ENCODE measurements around the gene SNURF. TPM values are rescaled to one million over a fixed set of nuclear protein-coding genes. Genes with fewer than 3 reads are reported as not detected.

SNURF gene
- total RNA-seq, 3 donors from 2014 or later: 5.8 to 15.7 (median 12.1) TPM

DNA sequence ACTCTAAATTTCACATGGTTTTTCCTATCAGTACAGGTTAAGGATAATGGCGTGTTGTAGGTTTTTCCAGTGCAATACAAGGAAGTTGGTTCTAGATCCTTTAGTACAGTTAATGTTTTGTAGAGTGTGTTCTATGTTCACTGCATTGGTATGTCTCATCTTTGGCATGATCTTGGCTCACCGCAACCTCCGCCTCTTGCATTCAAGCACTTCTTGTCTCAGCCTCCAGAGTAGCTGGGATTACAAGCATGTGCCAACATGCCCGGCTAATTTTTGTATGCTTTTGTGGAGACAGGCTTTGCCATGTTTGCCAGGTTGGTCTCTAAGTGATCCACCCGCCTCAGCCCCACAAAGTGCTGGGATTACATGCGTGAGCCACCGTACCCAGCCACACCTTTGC, 30.4 kb downstream of the SNURF start:
- H3K9me3 ChIP-seq: peaks cover 24 to 84% of the 10 kb centered on the region in 2 donors
- intact Hi-C loops (cut with DNase I; ENCODE audit: low total_unique reads): no loop called here
- peaks cover 11% of the 10 kb centered on the region for H3K36me3 ChIP-seq
- no peak overlapping the region for H3K27ac ChIP-seq
- TF ChIP-seq POLR2AphosphoS5 (IDR thresholded peaks at IDR 0.05) (no peak), POLR2A (IDR thresholded peaks at IDR 0.05) (no peak)
- TF ChIP-seq, protein P1, sequence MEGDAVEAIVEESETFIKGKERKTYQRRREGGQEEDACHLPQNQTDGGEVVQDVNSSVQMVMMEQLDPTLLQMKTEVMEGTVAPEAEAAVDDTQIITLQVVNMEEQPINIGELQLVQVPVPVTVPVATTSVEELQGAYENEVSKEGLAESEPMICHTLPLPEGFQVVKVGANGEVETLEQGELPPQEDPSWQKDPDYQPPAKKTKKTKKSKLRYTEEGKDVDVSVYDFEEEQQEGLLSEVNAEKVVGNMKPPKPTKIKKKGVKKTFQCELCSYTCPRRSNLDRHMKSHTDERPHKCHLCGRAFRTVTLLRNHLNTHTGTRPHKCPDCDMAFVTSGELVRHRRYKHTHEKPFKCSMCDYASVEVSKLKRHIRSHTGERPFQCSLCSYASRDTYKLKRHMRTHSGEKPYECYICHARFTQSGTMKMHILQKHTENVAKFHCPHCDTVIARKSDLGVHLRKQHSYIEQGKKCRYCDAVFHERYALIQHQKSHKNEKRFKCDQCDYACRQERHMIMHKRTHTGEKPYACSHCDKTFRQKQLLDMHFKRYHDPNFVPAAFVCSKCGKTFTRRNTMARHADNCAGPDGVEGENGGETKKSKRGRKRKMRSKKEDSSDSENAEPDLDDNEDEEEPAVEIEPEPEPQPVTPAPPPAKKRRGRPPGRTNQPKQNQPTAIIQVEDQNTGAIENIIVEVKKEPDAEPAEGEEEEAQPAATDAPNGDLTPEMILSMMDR (IDR thresholded peaks at IDR 0.05): no peak
- no peaks in the 10 kb centered on the region for H3K27me3 ChIP-seq
- H3K4me1 ChIP-seq: no peaks in the 10 kb centered on the region
- no peak overlapping the region for H3K4me3 ChIP-seq
- no peak for DNase-seq (ENCODE audit: low spot score in 2 of 2)

DNA sequence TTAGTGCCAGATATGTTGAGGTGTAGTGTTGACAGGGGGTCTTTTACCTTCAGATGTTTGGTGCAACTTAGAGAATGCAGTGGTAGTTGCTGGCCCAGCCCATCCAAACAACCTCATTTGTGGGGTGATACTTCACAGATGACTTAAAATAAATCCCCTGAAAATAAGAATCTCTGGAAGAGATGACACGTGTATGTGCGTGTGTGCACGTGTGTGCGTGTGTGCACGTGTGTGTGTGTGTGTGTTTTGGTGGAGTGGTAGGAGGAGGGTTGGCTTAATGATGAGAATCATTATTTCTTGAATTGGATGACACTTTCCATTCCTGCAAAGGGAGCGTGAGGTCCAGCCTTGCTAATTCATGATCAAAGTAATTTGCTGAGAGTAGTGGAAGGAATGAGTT, 31.9 kb downstream of the SNURF start:
- peaks cover 11% of the 10 kb centered on the region for H3K36me3 ChIP-seq
- H3K4me3 ChIP-seq: no peak overlapping the region
- no peaks in the 10 kb centered on the region for H3K27me3 ChIP-seq
- no peaks in the 10 kb centered on the region for H3K4me1 ChIP-seq
- DNase-seq (ENCODE audit: low spot score in 2 of 2): no peak
- TF ChIP-seq POLR2A (IDR thresholded peaks at IDR 0.05) (no peak), POLR2AphosphoS5 (IDR thresholded peaks at IDR 0.05) (no peak)
- TF ChIP-seq, protein P1 (IDR thresholded peaks at IDR 0.05): no peak
- peaks cover 20 to 84% of the 10 kb centered on the region in 2 donors for H3K9me3 ChIP-seq
- intact Hi-C loops (cut with DNase I; ENCODE audit: low total_unique reads): no loop called here
- no peak overlapping the region for H3K27ac ChIP-seq

Other genes with a start within 250 kb of the SNURF start
- gene SNRPN, start within 50 bp of the SNURF start, total RNA-seq: 100 to 1,000 TPM in 2 of 3 donors, 10 to 100 TPM in 1; 64.5 to 145 (median 127) TPM